ENCODE measurements around the gene LSMEM2.

- TF ChIP-seq, protein P1, sequence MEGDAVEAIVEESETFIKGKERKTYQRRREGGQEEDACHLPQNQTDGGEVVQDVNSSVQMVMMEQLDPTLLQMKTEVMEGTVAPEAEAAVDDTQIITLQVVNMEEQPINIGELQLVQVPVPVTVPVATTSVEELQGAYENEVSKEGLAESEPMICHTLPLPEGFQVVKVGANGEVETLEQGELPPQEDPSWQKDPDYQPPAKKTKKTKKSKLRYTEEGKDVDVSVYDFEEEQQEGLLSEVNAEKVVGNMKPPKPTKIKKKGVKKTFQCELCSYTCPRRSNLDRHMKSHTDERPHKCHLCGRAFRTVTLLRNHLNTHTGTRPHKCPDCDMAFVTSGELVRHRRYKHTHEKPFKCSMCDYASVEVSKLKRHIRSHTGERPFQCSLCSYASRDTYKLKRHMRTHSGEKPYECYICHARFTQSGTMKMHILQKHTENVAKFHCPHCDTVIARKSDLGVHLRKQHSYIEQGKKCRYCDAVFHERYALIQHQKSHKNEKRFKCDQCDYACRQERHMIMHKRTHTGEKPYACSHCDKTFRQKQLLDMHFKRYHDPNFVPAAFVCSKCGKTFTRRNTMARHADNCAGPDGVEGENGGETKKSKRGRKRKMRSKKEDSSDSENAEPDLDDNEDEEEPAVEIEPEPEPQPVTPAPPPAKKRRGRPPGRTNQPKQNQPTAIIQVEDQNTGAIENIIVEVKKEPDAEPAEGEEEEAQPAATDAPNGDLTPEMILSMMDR (optimal IDR thresholded peaks at IDR 0.05 in 1 of 3, IDR thresholded peaks at IDR 0.05 in 1 of 3, conservative IDR thresholded peaks at IDR 0.05 in 1 of 3; ENCODE audit: extremely low read depth in 1 of 3, insufficient read depth in 2 of 3, low read length in 3 of 3), result no peak
- TF ChIP-seq EZH2 (IDR thresholded peaks at IDR 0.05; ENCODE audit: low read length), result no peak
Observed at GRCh38 chr3:50295553-50296431, 16.9 kb downstream of the LSMEM2 start.

All from keratinocyte (primary cell).